Sigmoid colon (tissue), 7 donors: ENCODE results near the gene LRRC1. TPM values are rescaled to one million over a fixed set of nuclear protein-coding genes. Genes with fewer than 3 reads are reported as not detected.

Source experiments
- DNase-seq: peaks from one replicate; pipeline ENCODE4 v3.0.0-alpha.2; 2019
- H3K27ac ChIP-seq, 4 donors: fragments of 200-600 bp; sonication (generic); one replicate each; pipeline ENCODE4 v1.5.1; 2016 to 2019; ENCODE audit warnings: mild to moderate bottlenecking in 1 of 4
- H3K27me3 ChIP-seq, 3 donors: fragments of 200-600 bp; sonication (generic); one replicate each; pipeline ENCODE4 v1.5.1; 2019; ENCODE audit warnings: mild to moderate bottlenecking in 1 of 3
- H3K36me3 ChIP-seq, 4 donors: fragments of 200-600 bp; sonication (generic); one replicate each; pipeline ENCODE4 v1.5.1; 2016 to 2019
- H3K4me1 ChIP-seq, 4 donors: fragments of 200-600 bp; sonication (generic); one replicate each; pipeline ENCODE4 v1.5.1; 2017 to 2019
- H3K4me3 ChIP-seq, 4 donors: fragments of 200-600 bp; sonication (generic); one replicate each; pipeline ENCODE4 v1.5.1; 2017 to 2019; ENCODE audit warnings: mild to moderate bottlenecking in 2 of 4, moderate library complexity in 1 of 4
- H3K9me3 ChIP-seq, 4 donors: fragments of 200-600 bp in 3 of 4; sonication (generic) in 3 of 4; one replicate each; pipeline versions ENCODE4 v1.5.1 to v1.6.1; 2013 to 2019
- EP300 ChIP-seq, 4 donors: sonication (generic); formaldehyde crosslinking; IDR thresholded peaks; one replicate each; pipeline ENCODE4 v1.6.1; 2017; ENCODE audit warnings: antibody characterized with exemption in 4 of 4
- POLR2A ChIP-seq, 2 donors: fragments of 450-650 bp; IDR thresholded peaks; one replicate each; pipeline ENCODE4 v1.6.1; 2016; ENCODE audit warnings: antibody characterized with exemption in 2 of 2, mild to moderate bottlenecking in 2 of 2, moderate library complexity in 2 of 2
- POLR2AphosphoS5 ChIP-seq, 4 donors: sonication (generic); formaldehyde crosslinking; IDR thresholded peaks; one replicate each; pipeline ENCODE4 v1.6.1; 2017; ENCODE audit warnings: antibody characterized with exemption in 4 of 4
- WGBS, 2 donors: extraction: QIAGEN DNeasy Blood & Tissue Kit; methylation state at CpG; one replicate each; pipeline ENCODE4 v1.1.7; 2013; 5-methylcytosine and 5-hydroxymethylcytosine counted together
- intact Hi-C: fragments of 100-400 bp; cut with DNase I; formaldehyde crosslinking; loops from one replicate; pipeline ENCODE4 v1.15.1; 2023
- polyA plus RNA-seq, 3 donors: library from polyadenylated mRNA; stranded (reverse); fragments of 200-250 nt; gene quantifications; one replicate each; pipeline ENCODE4 v1.2.3, GENCODE V29; 2013
- total RNA-seq, 4 donors: library from RNA; depleted of rRNA; stranded (reverse); fragments of >200 nt; gene quantifications; one replicate each; pipeline ENCODE4 v1.1.0, GENCODE V29; 2016
- TF ChIP-seq, protein P1 (sequence below), 4 experiments: fragments of 450-650 bp in 3 of 4; fragments of 200-600 bp in 1 of 4; IDR thresholded peaks; one replicate each; pipeline ENCODE4 v1.5.1; 2016 to 2019; ENCODE audit warnings: antibody characterized with exemption in 4 of 4, mild to moderate bottlenecking in 3 of 4, moderate library complexity in 2 of 4
- donor health status: healthy with polysubstance abuse.
- donor health status: Bipolar disorder and iron deficiency.
- donor health status: healthy.

Gene LRRC1
- total and polyA plus RNA-seq, 7 donors, result 20.8 to 50.4 (median 29.9) TPM

DNA sequence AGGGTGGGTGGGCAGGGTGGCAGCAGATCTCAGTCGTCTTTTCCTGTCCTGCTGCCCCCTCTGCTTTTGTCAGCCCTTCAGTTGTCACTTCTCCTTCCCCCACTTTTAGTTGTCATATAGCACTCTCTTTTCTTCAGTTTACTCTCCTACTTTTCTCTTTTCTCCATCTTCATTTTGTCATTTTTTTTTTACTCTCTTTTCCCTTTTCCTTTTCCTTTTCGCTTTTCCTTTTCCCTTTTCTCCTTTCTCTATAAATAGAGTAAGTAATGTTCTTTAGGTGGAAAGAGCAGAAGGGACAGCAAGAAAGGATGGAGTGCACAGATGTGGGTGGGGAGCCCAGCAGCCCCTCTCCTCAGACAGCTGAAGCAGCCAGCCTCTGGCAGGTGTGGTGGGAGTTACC, 108.6 kb downstream of the LRRC1 start:
- no peaks in the 10 kb centered on the region for H3K9me3 ChIP-seq
- H3K27ac ChIP-seq, result no peak overlapping the region
- TF ChIP-seq EP300 (IDR thresholded peaks at IDR 0.05), result no peak
- TF ChIP-seq POLR2AphosphoS5 (IDR thresholded peaks at IDR 0.05), result no peak
- TF ChIP-seq POLR2A (IDR thresholded peaks at IDR 0.05), result no peak
- TF ChIP-seq, protein P1, sequence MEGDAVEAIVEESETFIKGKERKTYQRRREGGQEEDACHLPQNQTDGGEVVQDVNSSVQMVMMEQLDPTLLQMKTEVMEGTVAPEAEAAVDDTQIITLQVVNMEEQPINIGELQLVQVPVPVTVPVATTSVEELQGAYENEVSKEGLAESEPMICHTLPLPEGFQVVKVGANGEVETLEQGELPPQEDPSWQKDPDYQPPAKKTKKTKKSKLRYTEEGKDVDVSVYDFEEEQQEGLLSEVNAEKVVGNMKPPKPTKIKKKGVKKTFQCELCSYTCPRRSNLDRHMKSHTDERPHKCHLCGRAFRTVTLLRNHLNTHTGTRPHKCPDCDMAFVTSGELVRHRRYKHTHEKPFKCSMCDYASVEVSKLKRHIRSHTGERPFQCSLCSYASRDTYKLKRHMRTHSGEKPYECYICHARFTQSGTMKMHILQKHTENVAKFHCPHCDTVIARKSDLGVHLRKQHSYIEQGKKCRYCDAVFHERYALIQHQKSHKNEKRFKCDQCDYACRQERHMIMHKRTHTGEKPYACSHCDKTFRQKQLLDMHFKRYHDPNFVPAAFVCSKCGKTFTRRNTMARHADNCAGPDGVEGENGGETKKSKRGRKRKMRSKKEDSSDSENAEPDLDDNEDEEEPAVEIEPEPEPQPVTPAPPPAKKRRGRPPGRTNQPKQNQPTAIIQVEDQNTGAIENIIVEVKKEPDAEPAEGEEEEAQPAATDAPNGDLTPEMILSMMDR (IDR thresholded peaks at IDR 0.05), result no peak
- H3K36me3 ChIP-seq, result peaks cover 4 to 62% (median 13%) of the 10 kb centered on the region in 4 donors
- no peaks in the 10 kb centered on the region for H3K4me1 ChIP-seq
- WGBS, 2 donors, result 93 to 99% methylated on average over 2 of the region's 2 CpGs
- no peaks in the 10 kb centered on the region for H3K27me3 ChIP-seq
- no peak for DNase-seq
- H3K4me3 ChIP-seq, result no peak overlapping the region
- intact Hi-C loops, result no loop called here

DNA sequence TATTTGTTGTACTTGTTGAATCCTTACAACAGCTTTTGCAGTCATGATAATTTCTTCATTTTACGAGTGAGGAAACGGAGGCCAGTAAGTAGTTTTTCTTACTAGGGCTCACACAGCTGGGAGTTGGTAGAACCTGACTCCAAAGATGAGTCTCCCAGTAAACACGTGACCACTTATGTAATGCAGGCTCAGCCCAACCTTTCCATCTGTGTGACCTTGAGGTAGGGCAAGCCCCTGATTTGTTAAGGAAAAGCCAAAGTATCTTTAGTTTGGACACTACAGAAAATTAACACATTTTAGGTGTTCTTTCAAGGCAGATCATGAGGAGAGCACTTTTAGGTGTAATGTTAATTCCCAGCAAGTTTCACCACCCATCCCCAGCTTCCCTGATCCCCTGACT, 111.3 kb downstream of the LRRC1 start:
- peaks cover 4 to 40% (median 10%) of the 10 kb centered on the region in 4 donors for H3K36me3 ChIP-seq
- no peaks in the 10 kb centered on the region for H3K9me3 ChIP-seq
- H3K4me1 ChIP-seq, result peaks cover 0 to 5% (median 0%) of the 10 kb centered on the region in 4 donors
- H3K4me3 ChIP-seq, result no peak overlapping the region
- no peaks in the 10 kb centered on the region for H3K27me3 ChIP-seq
- 85 to 86% methylated on average over 3 of the region's 3 CpGs for WGBS, 2 donors
- no peak overlapping the region for H3K27ac ChIP-seq
- intact Hi-C loops, result no loop called here
- TF ChIP-seq, protein P1 (IDR thresholded peaks at IDR 0.05), result no peak
- TF ChIP-seq POLR2A (IDR thresholded peaks at IDR 0.05), result no peak
- no peak for TF ChIP-seq POLR2AphosphoS5 (IDR thresholded peaks at IDR 0.05)
- TF ChIP-seq EP300 (IDR thresholded peaks at IDR 0.05), result no peak
- no peak for DNase-seq

DNA sequence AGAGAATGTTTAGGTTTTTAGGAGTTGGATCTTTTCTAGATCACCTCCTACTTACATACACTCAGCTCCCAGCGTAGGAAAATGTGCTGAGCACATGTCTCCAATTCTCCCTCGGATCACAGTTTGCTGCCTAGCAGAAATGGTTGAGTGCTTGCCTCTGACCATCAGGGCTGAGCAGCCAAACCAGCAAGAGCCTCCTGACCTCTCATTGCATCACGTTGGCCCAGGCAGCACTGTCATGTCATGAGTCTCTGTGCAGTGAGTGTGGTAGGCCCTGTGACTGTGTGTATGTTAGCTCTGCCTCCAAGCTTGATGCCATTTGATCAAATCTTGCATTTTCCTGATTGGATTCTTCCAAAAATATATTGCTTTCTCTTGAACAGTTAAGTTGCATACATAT, 112.0 kb downstream of the LRRC1 start:
- H3K4me1 ChIP-seq, result peaks cover 0 to 5% (median 0%) of the 10 kb centered on the region in 4 donors
- intact Hi-C loops, result no loop called here
- H3K4me3 ChIP-seq, result no peak overlapping the region
- TF ChIP-seq POLR2AphosphoS5 (IDR thresholded peaks at IDR 0.05), result no peak
- no peaks in the 10 kb centered on the region for H3K27me3 ChIP-seq
- 71 to 91% methylated on average over 3 of the region's 3 CpGs for WGBS, 2 donors
- H3K27ac ChIP-seq, result no peak overlapping the region
- no peak for DNase-seq
- no peaks in the 10 kb centered on the region for H3K9me3 ChIP-seq
- H3K36me3 ChIP-seq, result peaks cover 4 to 39% (median 10%) of the 10 kb centered on the region in 4 donors

DNA sequence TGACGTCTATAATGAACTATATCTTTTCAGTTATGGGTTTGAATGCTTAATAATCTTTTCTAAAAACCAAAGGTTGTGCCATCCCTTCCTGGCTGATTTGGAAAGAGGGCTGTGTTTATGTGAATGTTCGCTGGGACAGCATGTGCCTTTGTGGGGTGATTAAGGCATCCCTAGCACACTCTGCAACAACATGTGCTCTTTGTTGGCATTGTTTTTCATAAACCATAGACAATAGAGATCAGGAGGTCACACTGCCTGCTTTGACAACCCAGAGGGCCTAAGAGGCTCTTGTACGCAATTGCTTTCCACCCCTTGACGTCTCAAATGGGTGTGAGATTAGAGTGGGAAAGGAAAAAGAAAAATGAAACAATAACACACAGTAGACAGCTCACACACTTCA, 116.0 kb downstream of the LRRC1 start:
- intact Hi-C loops, result no loop called here
- no peak for DNase-seq
- Histone ChIP-seq H3K4me3 (no peak overlapping the region), H3K9me3 (no peaks in the 10 kb centered on the region), H3K4me1 (peaks cover 0 to 5% (median 0%) of the 10 kb centered on the region in 4 donors), H3K27ac (peak overlapping the region in 1 of 4 donors; percentile 22), H3K36me3 (peaks cover 0 to 31% (median 0%) of the 10 kb centered on the region in 4 donors), H3K27me3 (no peaks in the 10 kb centered on the region)
- WGBS, 2 donors, result 89 to 96% methylated on average over 4 of the region's 4 CpGs
- TF ChIP-seq POLR2A (IDR thresholded peaks at IDR 0.05) (no peak), EP300 (IDR thresholded peaks at IDR 0.05) (peak in 1 of 4 donors; percentile 39), POLR2AphosphoS5 (IDR thresholded peaks at IDR 0.05) (peak in 3 of 4 donors; percentile 45 to 52 (median 46))
- TF ChIP-seq, protein P1 (IDR thresholded peaks at IDR 0.05), result no peak

DNA sequence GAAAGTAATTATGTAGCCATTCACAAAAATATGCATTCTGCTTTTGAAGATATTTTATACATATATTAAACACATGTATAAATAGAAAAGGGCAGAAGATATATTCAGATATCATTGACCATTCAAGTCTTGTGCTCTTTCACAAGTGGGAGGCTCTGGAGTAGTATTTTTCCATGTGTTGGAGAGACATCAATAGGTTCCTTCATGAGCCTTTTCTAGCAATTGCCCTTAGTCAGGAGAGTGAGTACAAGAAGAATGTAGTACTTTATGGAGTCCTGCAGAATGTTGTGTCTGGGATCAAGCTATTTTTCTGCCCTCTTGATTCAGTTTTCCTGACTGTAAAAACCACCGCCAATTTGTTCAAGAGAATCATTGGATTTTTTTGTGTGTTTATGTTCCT, 117.9 kb downstream of the LRRC1 start:
- Histone ChIP-seq H3K36me3 (peaks cover 0 to 35% (median 0%) of the 10 kb centered on the region in 4 donors), H3K27ac (no peak overlapping the region), H3K27me3 (no peaks in the 10 kb centered on the region), H3K4me1 (peaks cover 0 to 5% (median 0%) of the 10 kb centered on the region in 4 donors), H3K4me3 (no peak overlapping the region), H3K9me3 (no peaks in the 10 kb centered on the region)
- TF ChIP-seq, protein P1 (IDR thresholded peaks at IDR 0.05), result no peak
- TF ChIP-seq POLR2A (IDR thresholded peaks at IDR 0.05) (no peak), POLR2AphosphoS5 (IDR thresholded peaks at IDR 0.05) (no peak), EP300 (IDR thresholded peaks at IDR 0.05) (no peak)
- no peak for DNase-seq
- intact Hi-C loops, result no loop called here
- WGBS, 2 donors, result 68 to 96% methylated on average over 1 of the region's 1 CpG
